IMR-90 (cell line): ENCODE data around the gene ZNF451. TPM values are rescaled to one million over a fixed set of nuclear protein-coding genes. Genes with fewer than 3 reads are reported as not detected.
A peak's percentile ranks its signal among the peaks of the same experiment; 100 is the strongest.

ENCODE experiments used
- ATAC-seq: fragments of 200-7000 bp; cut with Tn5 transposase; 2 replicates; pipeline ENCODE4 v1.9.1; 2020; ENCODE audit warnings: low read depth, mild to moderate bottlenecking, moderate library complexity
- BruUV-seq: library from RNA; stranded (reverse); fragments of 400-500 nt; replicated peaks from 2 replicates; lab custom pipeline; 2021; lab: Mats Ljungman, UMichigan
- CTCF ChIA-PET: fragments of 300-600 bp; formaldehyde crosslinking; extraction: SDS; loops from one replicate; lab custom pipeline; 2021; ENCODE audit warnings: antibody characterized with exemption; lab: Yijun Ruan, JAX
- POLR2A ChIA-PET: fragments of 300-600 bp; sonication (Branson Sonifier 250); formaldehyde crosslinking; loops from one replicate; lab custom pipeline; 2022; ENCODE audit warnings: antibody characterized with exemption; ENCODE audit not compliant: unreplicated experiment; lab: Charles Lee
- DNase-seq: peaks from one replicate; pipeline ENCODE4 v3.0.0; 2013
- H2AFZ ChIP-seq: replicated peaks from 2 replicates; pipeline ENCODE3; 2013; ENCODE audit warnings: low read length, mild to moderate bottlenecking; ENCODE audit not compliant: poor library complexity
- H2AK5ac ChIP-seq: 2 replicates; pipeline ENCODE4 v1.6.1; 2013; ENCODE audit warnings: low read depth, low read length, inconsistent platforms
- H2AK9ac ChIP-seq: replicated peaks from 2 replicates; pipeline ENCODE3; 2013; ENCODE audit warnings: mild to moderate bottlenecking, low read depth, low read length, moderate library complexity; ENCODE audit not compliant: poor library complexity
- H2BK120ac ChIP-seq: 2 replicates; pipeline ENCODE4 v1.6.1; 2013; ENCODE audit warnings: low read depth, low read length, inconsistent platforms
- H2BK15ac ChIP-seq: 3 replicates; pipeline ENCODE4 v1.6.1; 2013; ENCODE audit warnings: low read depth, low read length, inconsistent platforms
- H2BK20ac ChIP-seq: 2 replicates; pipeline ENCODE4 v1.6.1; 2013; ENCODE audit warnings: low read depth, mild to moderate bottlenecking, inconsistent platforms, low read length, moderate library complexity
- H2BK5ac ChIP-seq: 2 replicates; pipeline ENCODE4 v1.6.1; 2013; ENCODE audit warnings: mild to moderate bottlenecking, low read depth, low read length, inconsistent platforms; ENCODE audit not compliant: poor library complexity, severe bottlenecking
- H3K14ac ChIP-seq: replicated peaks from 2 replicates; pipeline ENCODE4 v1.6.1; 2013; ENCODE audit warnings: low read depth, low read length, inconsistent platforms
- H3K18ac ChIP-seq: 2 replicates; pipeline ENCODE4 v1.6.1; 2013; ENCODE audit warnings: low read depth, low read length, control low read depth
- H3K23ac ChIP-seq: 2 replicates; pipeline ENCODE4 v1.6.1; 2013; ENCODE audit warnings: low read depth, low read length, inconsistent platforms
- H3K27ac ChIP-seq: 2 replicates; pipeline ENCODE4 v1.5.1; 2013; ENCODE audit warnings: mild to moderate bottlenecking, control low read depth, low read length; ENCODE audit not compliant: insufficient read depth
- H3K27me3 ChIP-seq: 2 replicates; pipeline ENCODE4 v1.6.1; 2013; ENCODE audit warnings: low read length; ENCODE audit not compliant: control insufficient read depth, insufficient read depth
- H3K36me3 ChIP-seq: 2 replicates; pipeline ENCODE4 v1.6.1; 2013; ENCODE audit warnings: low read length, mixed read lengths; ENCODE audit not compliant: control insufficient read depth, insufficient read depth
- H3K4ac ChIP-seq: 2 replicates; pipeline ENCODE4 v1.6.1; 2013; ENCODE audit warnings: low read depth, low read length, inconsistent platforms
- H3K4me1 ChIP-seq: 2 replicates; pipeline ENCODE4 v1.6.1; 2013; ENCODE audit warnings: low read length, mixed read lengths; ENCODE audit not compliant: control insufficient read depth, insufficient read depth
- H3K4me2 ChIP-seq: 2 replicates; pipeline ENCODE4 v1.6.1; 2013; ENCODE audit warnings: low read depth, mild to moderate bottlenecking, control low read depth, low read length, moderate library complexity
- H3K4me3 ChIP-seq: 2 replicates; pipeline ENCODE4 v1.5.1; 2013; ENCODE audit warnings: low read depth, mild to moderate bottlenecking, control low read depth, low read length, moderate library complexity; ENCODE audit not compliant: insufficient read depth
- H3K56ac ChIP-seq: 2 replicates; pipeline ENCODE4 v1.6.1; 2013; ENCODE audit warnings: low read length, inconsistent platforms; ENCODE audit not compliant: insufficient read depth; ENCODE audit errors: extremely low read depth
- H3K79me1 ChIP-seq, 2 experiments: 2 replicates each; pipeline ENCODE4 v1.6.1; 2013; ENCODE audit warnings: low read length in 2 of 2, inconsistent platforms in 1 of 2, low read depth in 1 of 2
- H3K9ac ChIP-seq: 2 replicates; pipeline ENCODE4 v1.6.1; 2013; ENCODE audit warnings: low read depth, low read length, control low read depth
- H3K9me1 ChIP-seq: 2 replicates; pipeline ENCODE4 v1.6.1; 2013; ENCODE audit warnings: low read length, inconsistent platforms; ENCODE audit not compliant: insufficient read depth
- H3K9me3 ChIP-seq: 2 replicates; pipeline ENCODE4 v1.6.1; 2013; ENCODE audit warnings: low read length; ENCODE audit not compliant: control insufficient read depth, insufficient read depth
- H4K20me1 ChIP-seq: 2 replicates; pipeline ENCODE4 v1.6.1; 2013; ENCODE audit warnings: low read length, inconsistent platforms; ENCODE audit not compliant: insufficient read depth
- H4K5ac ChIP-seq: 2 replicates; pipeline ENCODE4 v1.6.1; 2013; ENCODE audit warnings: mild to moderate bottlenecking, low read depth, low read length, control low read depth
- H4K8ac ChIP-seq, 2 experiments: 2 replicates each; pipeline ENCODE4 v1.6.1; 2013; ENCODE audit warnings: low read depth in 2 of 2, low read length in 2 of 2, control low read depth in 1 of 2, inconsistent platforms in 1 of 2
- H4K91ac ChIP-seq: 2 replicates; pipeline ENCODE4 v1.6.1; 2013; ENCODE audit warnings: low read depth, low read length, inconsistent platforms; ENCODE audit not compliant: insufficient read depth
- CEBPB ChIP-seq: IDR thresholded peaks from 2 replicates; pipeline ENCODE4 v1.6.1; 2012; ENCODE audit warnings: low read depth, low read length, improper control_type of control experiment
- CHD1 ChIP-seq: IDR thresholded peaks from 2 replicates; pipeline ENCODE4 v1.6.1; 2012; ENCODE audit warnings: low read depth, low read length, improper control_type of control experiment
- ELK1 ChIP-seq: fragments of 150-350 bp; IDR thresholded peaks from 2 replicates; pipeline ENCODE4 v1.6.1; 2016; ENCODE audit warnings: low read depth, mild to moderate bottlenecking, low read length, moderate library complexity, borderline replicate concordance
- MAFK ChIP-seq: IDR thresholded peaks from 2 replicates; pipeline ENCODE4 v1.6.1; 2012; ENCODE audit warnings: low read depth, low read length, improper control_type of control experiment
- MAZ ChIP-seq: IDR thresholded peaks from 2 replicates; pipeline ENCODE4 v1.6.1; 2012; ENCODE audit warnings: low read depth, mild to moderate bottlenecking, low read length, improper control_type of control experiment, moderate library complexity, borderline replicate concordance
- NFE2L2 ChIP-seq: fragments of 150-350 bp; IDR thresholded peaks from 2 replicates; pipeline ENCODE4 v1.6.1; 2016; ENCODE audit warnings: low read depth, mild to moderate bottlenecking, low read length
- POLR2A ChIP-seq: IDR thresholded peaks from 2 replicates; pipeline ENCODE4 v1.6.1; 2012; ENCODE audit warnings: mild to moderate bottlenecking, low read depth, low read length
- RAD21 ChIP-seq: IDR thresholded peaks from 2 replicates; pipeline ENCODE4 v1.6.1; 2012; ENCODE audit warnings: low read length, improper control_type of control experiment
- RCOR1 ChIP-seq: IDR thresholded peaks from 2 replicates; pipeline ENCODE4 v1.6.1; 2012; ENCODE audit warnings: mild to moderate bottlenecking, low read length, improper control_type of control experiment; ENCODE audit not compliant: insufficient replicate concordance
- RFX5 ChIP-seq: IDR thresholded peaks from 2 replicates; pipeline ENCODE4 v1.8.0; 2012; ENCODE audit warnings: low read depth, mild to moderate bottlenecking, low read length, moderate library complexity
- SMC3 ChIP-seq: fragments of 150-350 bp; IDR thresholded peaks from 2 replicates; pipeline ENCODE4 v1.6.1; 2016; ENCODE audit warnings: low read depth, mild to moderate bottlenecking, antibody characterized with exemption, low read length, moderate library complexity
- USF2 ChIP-seq: fragments of 150-350 bp; IDR thresholded peaks from 2 replicates; pipeline ENCODE4 v1.6.1; 2017; ENCODE audit warnings: mild to moderate bottlenecking, antibody characterized with exemption, low read length, low read depth
- WGBS, 2 experiments: methylation state at CpG; one replicate each; pipeline versions ENCODE4 v1.1.5 to v1.1.7; 2013; ENCODE audit warnings: missing lambda C conversion rate in 2 of 2; ENCODE audit not compliant: insufficient read length in 1 of 2; ENCODE audit errors: extremely low coverage in 2 of 2; 5-methylcytosine and 5-hydroxymethylcytosine counted together
- dilution Hi-C: fragments of 300-500 bp; cut with HindIII; formaldehyde crosslinking; loops from one replicate; pipeline ENCODE4 v1.14.3; 2018; ENCODE audit warnings: low sequenced_read_pairs; ENCODE audit not compliant: unreplicated experiment
- in situ Hi-C: fragments of 300-500 bp; cut with MboI; formaldehyde crosslinking; loops from 3 replicates; pipeline ENCODE4 v1.14.3; 2019; ENCODE audit warnings: low sequenced_read_pairs, inconsistent platforms, mixed read lengths
- intact Hi-C: fragments of 100-400 bp; cut with micrococcal nuclease; formaldehyde crosslinking; loops from 2 replicates; pipeline ENCODE4 v1.10.0; 2022
- polyA plus RNA-seq, 3 experiments: library from polyadenylated mRNA; depleted of rRNA; stranded (reverse); fragments of >200 nt; gene quantifications; 2 replicates each; pipeline ENCODE4 v1.2.3, GENCODE V29; 2012; ENCODE audit warnings: low replicate concordance in 1 of 3
- total RNA-seq: library from RNA; depleted of rRNA; stranded (reverse); fragments of >200 nt; gene quantifications from 2 replicates; pipeline ENCODE4 v1.2.3, GENCODE V29; 2012

ZNF451 gene
- total and polyA plus RNA-seq, 2 of the 4 experiments (the other 2 are of a cell fraction) = 10.0 to 48.6 TPM

- no peaks in the 10 kb centered on the region for H4K20me1 ChIP-seq
- no peak overlapping the region for H2AK5ac ChIP-seq
- no peak overlapping the region for H4K5ac ChIP-seq
- no peak overlapping the region for H2AFZ ChIP-seq
- no peak overlapping the region for H4K91ac ChIP-seq
- WGBS, 2 experiments = no CpG with 5 or more reads among the region's 2 CpGs
- H2AK9ac ChIP-seq = no peak overlapping the region
- DNase-seq (peak; percentile 22), ATAC-seq (no peak)
- no peak overlapping the region for H2BK20ac ChIP-seq
- H2BK120ac ChIP-seq = no peak overlapping the region
- H3K4me3 ChIP-seq = no peak overlapping the region
- intact Hi-C loops = loop anchor here (5.0 kb wide), 1 partner anchor 183 kb away; no protein-coding TSS in a partner anchor
- 0 out of 4 replicates have a peak, but pooled peaks cover 0 to 4% of the 10 kb centered on the region in 2 experiments for H3K79me1 ChIP-seq
- H3K9me1 ChIP-seq = no peaks in the 10 kb centered on the region; the same call in 1 of the 2 replicates
- H3K4me2 ChIP-seq = no peak overlapping the region
- no peak for TF ChIP-seq NFE2L2
- no peak for TF ChIP-seq CHD1
- no peak for TF ChIP-seq MAZ
- no peak for TF ChIP-seq USF2
- no peak for TF ChIP-seq RCOR1
- TF ChIP-seq RAD21 = no peak
- TF ChIP-seq RFX5 = no peak
- no peak for TF ChIP-seq MAFK
- no peak for TF ChIP-seq POLR2A
- TF ChIP-seq ELK1 = no peak
- TF ChIP-seq SMC3 = no peak
- no peak for TF ChIP-seq CEBPB
- no peaks in the 10 kb centered on the region for H3K27me3 ChIP-seq
- H2BK15ac ChIP-seq = no peak overlapping the region
- H3K36me3 ChIP-seq = no peaks in the 10 kb centered on the region
- dilution Hi-C loops = no loop called here
- peaks cover 10% of the 10 kb centered on the region for H3K4me1 ChIP-seq
- H4K8ac ChIP-seq = no peak overlapping the region
- no peak overlapping the region for H3K56ac ChIP-seq
- POLR2A ChIA-PET = no interaction called here
- CTCF ChIA-PET = no interaction called here
- no peak overlapping the region for H3K4ac ChIP-seq
- no peak overlapping the region for H2BK5ac ChIP-seq
- no peak overlapping the region for H3K9ac ChIP-seq
- in situ Hi-C loops = no loop called here
- no TSS peak for BruUV-seq
- no peak overlapping the region for H3K14ac ChIP-seq
- no peak overlapping the region for H3K18ac ChIP-seq
- no peak overlapping the region for H3K27ac ChIP-seq
- H3K9me3 ChIP-seq = no peaks in the 10 kb centered on the region
- no peak overlapping the region for H3K23ac ChIP-seq
Measured at GRCh38 chr6:57085471-57085870, 4.5 kb upstream of the ZNF451 start.
